ENCODE data around the gene PFKFB4. TPM values are rescaled to one million over a fixed set of nuclear protein-coding genes. Genes with fewer than 3 reads are reported as not detected.

Gene PFKFB4
- total and polyA plus RNA-seq, 2 of the 8 experiments (the other 6 are each of a cell fraction or from before 2014, with no cell fraction given), result 10.7 to 20.1 TPM

GRCh38 chr3:48474619-48475018 is 82.0 kb downstream of the PFKFB4 start (continued):
- TF ChIP-seq, protein P1, sequence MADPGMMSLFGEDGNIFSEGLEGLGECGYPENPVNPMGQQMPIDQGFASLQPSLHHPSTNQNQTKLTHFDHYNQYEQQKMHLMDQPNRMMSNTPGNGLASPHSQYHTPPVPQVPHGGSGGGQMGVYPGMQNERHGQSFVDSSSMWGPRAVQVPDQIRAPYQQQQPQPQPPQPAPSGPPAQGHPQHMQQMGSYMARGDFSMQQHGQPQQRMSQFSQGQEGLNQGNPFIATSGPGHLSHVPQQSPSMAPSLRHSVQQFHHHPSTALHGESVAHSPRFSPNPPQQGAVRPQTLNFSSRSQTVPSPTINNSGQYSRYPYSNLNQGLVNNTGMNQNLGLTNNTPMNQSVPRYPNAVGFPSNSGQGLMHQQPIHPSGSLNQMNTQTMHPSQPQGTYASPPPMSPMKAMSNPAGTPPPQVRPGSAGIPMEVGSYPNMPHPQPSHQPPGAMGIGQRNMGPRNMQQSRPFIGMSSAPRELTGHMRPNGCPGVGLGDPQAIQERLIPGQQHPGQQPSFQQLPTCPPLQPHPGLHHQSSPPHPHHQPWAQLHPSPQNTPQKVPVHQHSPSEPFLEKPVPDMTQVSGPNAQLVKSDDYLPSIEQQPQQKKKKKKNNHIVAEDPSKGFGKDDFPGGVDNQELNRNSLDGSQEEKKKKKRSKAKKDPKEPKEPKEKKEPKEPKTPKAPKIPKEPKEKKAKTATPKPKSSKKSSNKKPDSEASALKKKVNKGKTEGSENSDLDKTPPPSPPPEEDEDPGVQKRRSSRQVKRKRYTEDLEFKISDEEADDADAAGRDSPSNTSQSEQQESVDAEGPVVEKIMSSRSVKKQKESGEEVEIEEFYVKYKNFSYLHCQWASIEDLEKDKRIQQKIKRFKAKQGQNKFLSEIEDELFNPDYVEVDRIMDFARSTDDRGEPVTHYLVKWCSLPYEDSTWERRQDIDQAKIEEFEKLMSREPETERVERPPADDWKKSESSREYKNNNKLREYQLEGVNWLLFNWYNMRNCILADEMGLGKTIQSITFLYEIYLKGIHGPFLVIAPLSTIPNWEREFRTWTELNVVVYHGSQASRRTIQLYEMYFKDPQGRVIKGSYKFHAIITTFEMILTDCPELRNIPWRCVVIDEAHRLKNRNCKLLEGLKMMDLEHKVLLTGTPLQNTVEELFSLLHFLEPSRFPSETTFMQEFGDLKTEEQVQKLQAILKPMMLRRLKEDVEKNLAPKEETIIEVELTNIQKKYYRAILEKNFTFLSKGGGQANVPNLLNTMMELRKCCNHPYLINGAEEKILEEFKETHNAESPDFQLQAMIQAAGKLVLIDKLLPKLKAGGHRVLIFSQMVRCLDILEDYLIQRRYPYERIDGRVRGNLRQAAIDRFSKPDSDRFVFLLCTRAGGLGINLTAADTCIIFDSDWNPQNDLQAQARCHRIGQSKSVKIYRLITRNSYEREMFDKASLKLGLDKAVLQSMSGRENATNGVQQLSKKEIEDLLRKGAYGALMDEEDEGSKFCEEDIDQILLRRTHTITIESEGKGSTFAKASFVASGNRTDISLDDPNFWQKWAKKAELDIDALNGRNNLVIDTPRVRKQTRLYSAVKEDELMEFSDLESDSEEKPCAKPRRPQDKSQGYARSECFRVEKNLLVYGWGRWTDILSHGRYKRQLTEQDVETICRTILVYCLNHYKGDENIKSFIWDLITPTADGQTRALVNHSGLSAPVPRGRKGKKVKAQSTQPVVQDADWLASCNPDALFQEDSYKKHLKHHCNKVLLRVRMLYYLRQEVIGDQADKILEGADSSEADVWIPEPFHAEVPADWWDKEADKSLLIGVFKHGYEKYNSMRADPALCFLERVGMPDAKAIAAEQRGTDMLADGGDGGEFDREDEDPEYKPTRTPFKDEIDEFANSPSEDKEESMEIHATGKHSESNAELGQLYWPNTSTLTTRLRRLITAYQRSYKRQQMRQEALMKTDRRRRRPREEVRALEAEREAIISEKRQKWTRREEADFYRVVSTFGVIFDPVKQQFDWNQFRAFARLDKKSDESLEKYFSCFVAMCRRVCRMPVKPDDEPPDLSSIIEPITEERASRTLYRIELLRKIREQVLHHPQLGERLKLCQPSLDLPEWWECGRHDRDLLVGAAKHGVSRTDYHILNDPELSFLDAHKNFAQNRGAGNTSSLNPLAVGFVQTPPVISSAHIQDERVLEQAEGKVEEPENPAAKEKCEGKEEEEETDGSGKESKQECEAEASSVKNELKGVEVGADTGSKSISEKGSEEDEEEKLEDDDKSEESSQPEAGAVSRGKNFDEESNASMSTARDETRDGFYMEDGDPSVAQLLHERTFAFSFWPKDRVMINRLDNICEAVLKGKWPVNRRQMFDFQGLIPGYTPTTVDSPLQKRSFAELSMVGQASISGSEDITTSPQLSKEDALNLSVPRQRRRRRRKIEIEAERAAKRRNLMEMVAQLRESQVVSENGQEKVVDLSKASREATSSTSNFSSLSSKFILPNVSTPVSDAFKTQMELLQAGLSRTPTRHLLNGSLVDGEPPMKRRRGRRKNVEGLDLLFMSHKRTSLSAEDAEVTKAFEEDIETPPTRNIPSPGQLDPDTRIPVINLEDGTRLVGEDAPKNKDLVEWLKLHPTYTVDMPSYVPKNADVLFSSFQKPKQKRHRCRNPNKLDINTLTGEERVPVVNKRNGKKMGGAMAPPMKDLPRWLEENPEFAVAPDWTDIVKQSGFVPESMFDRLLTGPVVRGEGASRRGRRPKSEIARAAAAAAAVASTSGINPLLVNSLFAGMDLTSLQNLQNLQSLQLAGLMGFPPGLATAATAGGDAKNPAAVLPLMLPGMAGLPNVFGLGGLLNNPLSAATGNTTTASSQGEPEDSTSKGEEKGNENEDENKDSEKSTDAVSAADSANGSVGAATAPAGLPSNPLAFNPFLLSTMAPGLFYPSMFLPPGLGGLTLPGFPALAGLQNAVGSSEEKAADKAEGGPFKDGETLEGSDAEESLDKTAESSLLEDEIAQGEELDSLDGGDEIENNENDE (IDR thresholded peaks at IDR 0.05; ENCODE audit: insufficient replicate concordance, low read length), result no peak
- TF ChIP-seq KDM1A (IDR thresholded peaks at IDR 0.05; ENCODE audit: borderline replicate concordance, low read length), result 0 out of 2 replicates have a peak, but pooled peaks have one; percentile 9
- TF ChIP-seq TEAD4 (IDR thresholded peaks at IDR 0.05; ENCODE audit: low read depth, low read length), result peak; percentile 55
- TF ChIP-seq TCF12 (IDR thresholded peaks at IDR 0.05; ENCODE audit: low read depth, low read length), result peak; percentile 81; the same call in 1 of the 2 replicates
- TF ChIP-seq RXRA (IDR thresholded peaks at IDR 0.05; ENCODE audit: insufficient read depth, low read depth, low read length), result peak; percentile 42; the same call in 1 of the 2 replicates
- TF ChIP-seq SRF (IDR thresholded peaks at IDR 0.05; ENCODE audit: low read depth, low read length), result no peak
- TF ChIP-seq SIN3A (conservative IDR thresholded peaks at IDR 0.05 in 1 of 2, IDR thresholded peaks at IDR 0.05 in 1 of 2; ENCODE audit: low read depth in 1 of 2, low read length in 2 of 2), result peak in 1 of 2 experiments; percentile 53; a peak in 1 of 4 replicates
- TF ChIP-seq EP300 (IDR thresholded peaks at IDR 0.05; ENCODE audit: borderline replicate concordance in 1 of 2, low read depth in 2 of 2, low read length in 2 of 2), result peak in 1 of 2 experiments; percentile 91; a peak in 2 of 3 replicates
- TF ChIP-seq SIRT6 (IDR thresholded peaks at IDR 0.05; ENCODE audit: low read length), result no peak
- TF ChIP-seq SIX5 (IDR thresholded peaks at IDR 0.05; ENCODE audit: low read depth, low read length), result no peak
- TF ChIP-seq HDAC2 (IDR thresholded peaks at IDR 0.05; ENCODE audit: borderline replicate concordance in 1 of 2, low read depth in 2 of 2, low read length in 2 of 2), result peak in 1 of 2 experiments; percentile 78; a peak in 1 of 4 replicates

Measured in H1 (cell line).